GM12891 (cell line): ENCODE measurements around the gene KIAA0586.
"Not testable (repeated sequence)": the region's sequence is repeated elsewhere in the genome, so short reads cannot be mapped to it uniquely, and the experiment has no call there.

Experiments used
- POLR2AphosphoS5 ChIP-seq: IDR thresholded peaks from 2 replicates; pipeline ENCODE4 v1.6.1; 2011; ENCODE audit warnings: low read depth, low read length, control low read depth
- TAF1 ChIP-seq: IDR thresholded peaks from 2 replicates; pipeline ENCODE4 v1.6.1; 2011; ENCODE audit warnings: low read depth, low read length, control low read depth

- not testable (repeated sequence) for TF ChIP-seq TAF1, POLR2AphosphoS5
Observed at GRCh38 chr14:58478329-58478728, 50.8 kb downstream of the KIAA0586 start.
